Right kidney (tissue), 1 donor: ENCODE data around the gene KIAA1210.

Experiments
- DNase-seq: peaks from one replicate; pipeline ENCODE4 v3.0.0-alpha.2; 2016

The KIAA1210 gene

GRCh38 chrX:119090627-119091026 is 37.0 kb downstream of the KIAA1210 start:
- no peak for DNase-seq

GRCh38 chrX:119089619-119090018 is 38.0 kb downstream of the KIAA1210 start:
- no peak for DNase-seq

DNA sequence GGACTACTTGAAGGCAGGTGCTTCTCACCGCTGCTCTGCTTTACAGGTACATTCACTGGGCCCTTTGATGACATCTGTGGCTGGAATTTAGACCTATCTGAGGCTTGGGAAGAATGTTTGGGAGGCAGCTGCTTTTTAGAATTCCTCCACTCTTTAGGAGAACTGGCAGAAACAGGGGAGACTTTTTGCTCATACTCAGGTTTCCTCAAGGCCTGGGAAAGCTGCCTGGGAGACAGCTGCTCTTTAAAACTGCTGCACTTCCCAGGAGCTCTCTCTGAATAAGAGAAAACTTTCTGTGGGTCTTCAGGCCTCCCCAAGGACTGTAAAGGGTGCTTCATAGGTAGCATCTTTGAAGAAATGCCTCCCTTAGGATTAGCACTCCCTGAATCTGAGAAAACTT is 40.5 kb downstream of the KIAA1210 start:
- DNase-seq: no peak

DNA sequence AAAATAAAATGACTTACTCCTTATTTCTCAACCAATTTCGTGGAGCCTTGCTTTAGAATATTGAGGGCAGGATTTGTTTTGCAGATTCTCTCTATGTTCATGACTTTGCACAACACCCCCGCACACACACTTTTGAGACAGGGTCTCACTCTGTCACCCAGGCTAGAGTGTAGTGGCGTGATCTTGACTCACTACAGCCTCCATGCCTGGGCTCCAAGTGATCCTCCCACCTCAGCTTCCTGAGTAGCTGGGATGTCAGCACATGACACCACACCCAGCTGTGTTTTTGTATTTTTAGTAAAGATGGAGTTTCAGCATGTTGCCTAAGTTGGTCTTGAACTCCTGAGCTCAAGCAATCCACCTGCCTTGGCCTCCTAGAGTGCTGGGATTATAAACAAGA is 42.8 kb downstream of the KIAA1210 start:
- no peak for DNase-seq

DNA sequence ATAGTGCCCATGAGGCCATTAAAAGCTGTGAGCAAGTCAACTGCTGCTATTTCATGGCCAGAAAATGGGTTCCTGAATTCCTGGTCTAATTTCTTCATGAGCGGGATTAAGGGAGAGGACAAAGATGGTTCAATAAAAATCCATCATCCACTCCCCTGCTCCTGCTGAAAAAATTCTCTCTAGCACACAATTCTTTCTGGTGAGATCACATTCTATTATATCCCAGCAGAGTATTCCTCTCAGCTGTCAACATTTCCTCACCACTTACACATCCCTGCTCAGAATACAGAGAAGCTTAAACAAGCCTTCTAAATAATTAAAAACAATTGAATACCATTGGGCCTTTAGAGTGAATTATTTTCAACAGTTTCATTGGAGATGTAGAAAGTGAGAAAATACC is 45.3 kb downstream of the KIAA1210 start:
- DNase-seq: no peak

- no peak for DNase-seq
These were observed 52.2 kb downstream of the KIAA1210 start for GRCh38 chrX:119075270-119076025.

DNA sequence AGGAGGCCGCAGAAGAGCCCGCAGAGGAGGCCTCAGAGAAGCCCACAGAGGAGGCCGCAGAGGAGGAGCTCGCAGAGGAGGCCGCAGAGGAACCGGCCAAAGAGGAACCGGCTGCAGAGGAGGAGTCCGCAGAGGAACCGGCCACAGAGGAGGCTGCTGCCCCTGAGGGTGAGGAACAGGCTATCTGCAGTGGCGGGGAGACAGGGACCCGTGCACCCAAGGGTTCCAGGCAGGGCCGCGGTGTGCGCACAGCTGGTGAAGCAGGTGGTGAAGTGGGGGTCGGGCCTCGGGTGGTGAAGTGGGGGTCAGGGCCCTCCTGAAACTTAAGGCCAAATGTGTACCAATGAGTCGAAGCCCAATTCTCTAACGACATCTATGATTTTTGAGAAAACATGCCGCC is 53.7 kb downstream of the KIAA1210 start:
- DNase-seq: no peak

- no peak for DNase-seq
These were observed 54.3 kb downstream of the KIAA1210 start for GRCh38 chrX:119073200-119073905.

DNA sequence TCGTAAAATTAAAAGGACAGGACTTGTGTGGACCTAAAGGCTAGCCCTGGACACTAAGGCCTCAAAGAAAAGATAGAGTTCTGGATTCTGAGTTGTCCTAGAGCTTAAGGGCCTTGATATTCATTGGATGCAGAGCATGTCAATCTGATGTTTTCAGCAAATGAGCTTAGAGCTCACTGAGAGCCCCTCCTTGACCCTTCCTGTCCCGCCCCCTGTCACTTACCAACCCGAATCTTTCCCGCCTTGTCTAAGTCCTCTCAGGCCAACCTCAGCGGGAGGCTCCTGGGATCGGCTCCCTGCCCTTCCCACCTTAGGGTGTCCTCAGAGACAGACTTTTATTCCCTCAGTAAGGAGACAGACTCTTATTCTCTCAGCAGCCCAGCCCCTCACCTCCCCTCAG is 54.9 kb downstream of the KIAA1210 start, which contains the start of gene CT47C1:
Gene CT47C1 (plus strand): TSS at position 250 of the 400 bp plus-strand sequence. CDS start 233 bp downstream, outside the sequence.
- no peak for DNase-seq

GRCh38 chrX:119071381-119071780 is 56.2 kb downstream of the KIAA1210 start:
- no peak for DNase-seq

DNA sequence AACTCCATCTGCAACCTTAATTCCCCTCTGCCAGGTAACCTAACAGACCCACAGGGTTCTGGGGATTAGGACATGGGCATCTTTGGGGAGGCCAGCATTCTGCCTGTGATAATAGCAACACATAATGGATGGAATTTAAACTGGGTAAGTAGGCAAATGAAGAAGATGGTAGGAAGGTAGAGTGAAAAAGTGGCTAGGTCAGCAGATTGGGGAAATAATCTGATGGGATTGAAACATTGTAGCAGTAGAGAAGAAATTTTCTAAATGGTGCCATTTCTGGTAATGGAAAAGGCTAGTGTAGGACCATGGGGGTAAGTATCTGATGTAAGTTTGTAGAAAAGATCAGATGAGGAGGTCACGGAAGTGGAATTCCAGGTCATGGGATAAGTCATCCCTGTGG is 57.9 kb downstream of the KIAA1210 start:
- DNase-seq: no peak

DNA sequence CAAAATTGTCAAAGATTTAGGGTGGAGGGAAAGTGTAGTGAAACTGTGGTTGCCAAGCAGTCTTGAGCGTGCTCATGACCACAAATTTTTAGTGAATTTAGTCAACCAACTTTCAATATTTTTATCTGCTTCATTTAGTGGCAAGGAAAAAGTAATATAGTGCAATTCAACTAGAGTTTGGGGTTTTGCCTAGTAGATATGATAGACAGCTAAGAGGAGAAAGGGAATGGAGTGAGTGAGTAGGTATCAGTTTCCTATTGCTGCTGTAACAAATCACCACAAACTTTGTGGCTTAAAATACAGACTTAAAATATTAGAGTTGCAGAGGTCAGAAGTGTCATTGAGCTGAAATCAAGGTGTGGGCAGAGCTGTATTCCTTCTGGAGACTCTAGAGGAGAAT is 58.5 kb downstream of the KIAA1210 start:
- DNase-seq: no peak

- DNase-seq: no peak
These were observed 60.4 kb downstream of the KIAA1210 start for GRCh38 chrX:119067023-119067739.

DNA sequence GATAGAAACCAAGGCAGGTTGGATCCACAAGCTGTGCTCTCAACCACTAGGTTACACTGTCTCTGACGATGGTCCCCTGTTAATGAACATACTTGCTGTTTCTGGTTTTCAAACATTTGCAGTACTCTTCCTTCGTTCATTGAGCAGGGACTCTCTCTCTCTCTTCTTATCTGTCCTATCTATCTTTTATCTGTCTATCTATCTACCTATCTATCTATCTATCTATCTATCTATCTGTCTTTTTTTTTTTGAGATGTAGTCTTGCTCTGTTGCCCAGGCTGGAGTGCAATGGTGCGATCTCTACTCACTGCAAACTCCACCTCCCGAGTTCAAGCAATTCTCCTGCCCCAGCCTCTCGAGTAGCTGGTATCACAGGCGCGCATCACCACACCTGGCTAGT is 64.2 kb downstream of the KIAA1210 start:
- DNase-seq: no peak

DNA sequence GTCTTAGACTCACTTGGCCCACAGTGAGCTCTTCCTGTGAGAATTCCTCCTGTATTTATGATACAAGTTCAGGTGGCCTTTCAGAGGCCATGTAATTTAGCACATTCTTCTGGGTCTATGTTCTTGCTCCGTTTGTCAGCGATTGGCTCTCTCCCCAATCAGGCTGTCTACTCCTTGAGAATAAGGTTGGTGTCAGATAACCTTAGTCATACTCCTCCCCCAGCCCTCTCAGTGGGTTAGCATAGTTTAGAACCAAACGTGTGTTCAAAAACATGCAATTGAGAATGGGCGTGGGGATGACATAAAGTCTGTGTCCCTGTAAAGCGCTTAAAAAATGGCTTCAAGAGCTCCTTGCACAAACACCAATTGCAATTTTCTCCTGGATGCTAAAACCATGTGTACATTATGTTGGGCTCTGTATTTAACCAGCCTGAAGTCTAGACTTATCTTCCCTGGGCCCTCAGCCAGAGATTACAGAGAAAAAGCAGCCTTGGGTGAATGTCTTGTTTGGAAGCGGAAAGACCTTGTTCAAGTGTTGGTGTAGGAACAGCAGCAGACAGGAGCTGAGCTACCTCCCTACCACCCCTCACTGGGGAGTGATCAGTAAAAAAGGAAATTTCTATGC is 64.8 kb downstream of the KIAA1210 start:
- no peak for DNase-seq

- DNase-seq: no peak
These were observed 71.9 kb downstream of the KIAA1210 start for GRCh38 chrX:119055687-119056086.

- no peak for DNase-seq
These were observed 81.7 kb downstream of the KIAA1210 start for GRCh38 chrX:119045884-119046283.

DNA sequence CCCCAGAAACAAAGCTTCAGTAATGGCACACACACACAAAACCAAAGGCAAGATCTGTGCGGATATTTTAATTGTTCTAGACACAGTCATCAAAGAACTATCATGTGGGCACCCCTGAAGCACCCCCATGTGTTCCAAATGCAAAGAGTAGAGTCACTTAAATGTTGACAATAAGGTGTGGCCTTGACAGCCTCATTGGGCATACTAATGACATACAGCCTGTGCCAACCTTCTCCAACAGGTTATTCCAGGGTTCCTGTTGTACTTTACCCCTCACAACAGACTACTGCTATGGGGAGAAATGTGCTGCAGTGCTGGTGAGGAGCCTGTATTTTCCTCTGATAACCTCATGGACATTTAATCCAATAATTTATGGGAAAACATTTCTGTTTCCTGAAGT is 84.6 kb downstream of the KIAA1210 start:
- DNase-seq: no peak

- no peak for DNase-seq
These were observed 85.6 kb downstream of the KIAA1210 start for GRCh38 chrX:119042040-119042439.

DNA sequence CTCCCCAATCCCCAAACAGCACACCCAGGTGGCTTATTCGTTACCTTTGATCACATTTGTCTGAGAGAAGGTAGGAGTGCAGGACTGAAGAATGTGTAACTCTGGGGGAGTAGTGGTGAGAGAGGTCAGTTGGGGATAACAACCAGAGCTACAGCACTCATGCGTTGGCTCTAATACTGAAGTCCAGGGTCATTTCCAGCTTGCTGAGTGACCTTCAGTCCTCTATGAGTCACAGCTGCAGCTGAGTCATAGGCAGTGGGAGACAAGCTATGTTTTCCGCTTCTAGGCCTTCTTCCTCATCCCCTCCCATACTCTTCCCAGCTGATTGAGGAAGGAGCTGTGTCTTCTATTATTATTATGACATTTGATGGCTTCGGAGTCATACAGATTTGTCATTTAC is 86.4 kb downstream of the KIAA1210 start:
- DNase-seq: no peak

- no peak for DNase-seq
These were observed 87.2 kb downstream of the KIAA1210 start for GRCh38 chrX:119040432-119040831.

GRCh38 chrX:119036107-119037029 is 91.2 kb downstream of the KIAA1210 start:
- DNase-seq: no peak
